HUDEP-2 (cell line): ENCODE measurements around the gene SUGP1.

ENCODE experiments used
- DNase-seq, 76 experiments: peaks; one replicate each; lab custom pipeline; 2025; ENCODE audit not compliant: unreplicated experiment in 76 of 76; lab: John Stamatoyannopoulos, UW

Gene SUGP1

GRCh38 chr19:19304186-19304965 lies 15.9 kb downstream of the SUGP1 start:
- DNase-seq, result peak in 14 of 76 experiments; percentile 8 to 26 (median 17)

DNA sequence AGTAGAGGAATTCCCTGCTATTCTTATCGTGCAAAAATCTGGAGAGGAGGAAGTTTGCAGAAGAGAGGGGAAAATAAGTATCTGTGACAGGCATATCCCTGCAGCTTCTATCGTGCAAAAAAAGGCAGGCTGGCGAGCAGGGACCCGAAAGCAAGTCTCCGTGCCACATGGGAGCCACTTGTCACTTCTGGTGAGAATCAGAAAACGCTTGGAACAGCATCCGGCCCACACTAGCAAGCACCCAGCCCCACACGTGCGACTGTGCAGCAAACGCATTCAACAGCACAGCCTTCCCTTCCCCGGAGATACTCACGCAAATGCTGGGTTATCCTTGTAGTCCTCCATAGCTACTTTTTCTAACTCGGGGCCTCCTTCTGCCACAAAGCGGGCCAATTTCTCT lies 16.9 kb downstream of the SUGP1 start:
- DNase-seq, result no peak

- no peak for DNase-seq
Observed at GRCh38 chr19:19300613-19301012, 19.7 kb downstream of the SUGP1 start.

GRCh38 chr19:19297759-19298158 lies 22.6 kb downstream of the SUGP1 start:
- DNase-seq, result no peak

DNA sequence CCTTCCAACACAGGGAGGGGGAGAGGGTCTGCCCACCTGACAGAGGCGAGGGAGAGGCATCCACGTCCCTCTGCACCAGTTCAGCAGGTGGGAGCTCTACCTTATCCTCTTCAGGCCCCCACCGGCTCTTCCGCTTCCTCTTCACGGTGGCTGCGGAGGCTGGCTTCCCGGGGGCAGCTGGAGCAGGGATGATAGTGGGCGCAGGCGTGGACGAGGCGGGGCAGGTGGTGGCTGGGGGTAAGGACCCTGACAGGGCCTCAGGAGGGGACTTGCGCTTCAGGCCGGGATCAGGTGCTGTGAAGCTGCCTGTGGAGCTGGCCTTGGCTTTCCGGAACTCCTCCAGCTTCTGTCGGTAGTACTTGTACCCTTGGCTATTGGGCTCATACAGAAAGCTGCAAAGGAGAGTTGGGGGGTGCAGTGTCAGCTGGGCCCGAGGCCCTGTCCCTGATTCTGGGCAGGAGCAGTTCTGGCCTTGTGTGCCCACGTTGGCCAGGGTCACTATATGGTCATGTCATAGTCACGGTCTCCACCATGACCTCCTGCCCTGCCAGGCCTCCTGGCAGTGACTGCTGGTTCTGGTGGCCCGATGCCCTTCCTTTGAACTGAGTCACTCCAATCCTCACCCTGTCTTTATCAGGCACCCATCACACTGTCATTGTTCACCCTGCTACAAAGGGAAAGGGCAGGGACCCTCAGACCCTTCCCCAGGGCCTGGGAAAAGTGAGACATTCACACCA lies 23.2 kb downstream of the SUGP1 start:
- no peak for DNase-seq

DNA sequence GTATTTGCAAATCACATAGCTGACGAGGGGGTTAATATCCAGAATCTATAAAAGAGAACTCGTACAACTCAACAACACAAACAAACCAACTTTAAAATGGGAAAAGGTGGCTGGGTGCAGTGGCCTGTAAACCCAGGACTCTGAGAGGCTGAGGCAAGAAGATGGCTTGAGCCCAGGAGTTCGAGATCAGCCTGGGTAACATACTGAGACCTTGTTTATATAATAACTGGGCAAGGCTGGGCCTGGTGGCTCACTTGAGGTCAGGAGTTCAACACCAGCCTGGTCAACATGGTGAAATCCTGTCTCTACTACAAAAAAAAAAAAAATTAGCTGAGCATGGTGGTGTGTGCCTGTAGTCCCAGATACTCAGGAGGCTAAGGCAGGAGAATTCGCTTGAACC lies 25.4 kb downstream of the SUGP1 start:
- no peak for DNase-seq

GRCh38 chr19:19292607-19293006 lies 27.7 kb downstream of the SUGP1 start:
- no peak for DNase-seq

DNA sequence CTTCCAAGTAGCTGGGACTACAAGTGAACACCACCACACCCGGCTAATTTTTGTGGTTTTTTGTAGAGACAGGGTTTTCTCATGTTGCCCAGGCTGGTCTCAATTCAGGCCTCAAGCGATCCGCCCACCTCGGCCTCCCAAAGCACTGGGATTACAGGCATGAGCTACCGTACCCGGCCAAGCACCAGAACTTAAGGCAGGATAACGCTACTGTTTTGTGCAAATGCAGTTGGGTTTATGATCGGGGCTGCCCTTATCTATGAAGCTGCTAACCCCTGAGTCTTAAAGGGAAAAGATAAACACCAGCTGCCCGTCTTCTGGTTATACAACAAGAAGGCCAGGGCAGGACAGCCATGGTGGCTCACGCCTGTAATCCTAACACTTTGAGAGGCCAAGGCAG lies 34.6 kb downstream of the SUGP1 start:
- DNase-seq, result peak in 4 of 76 experiments; percentile 7 to 22 (median 15)

DNA sequence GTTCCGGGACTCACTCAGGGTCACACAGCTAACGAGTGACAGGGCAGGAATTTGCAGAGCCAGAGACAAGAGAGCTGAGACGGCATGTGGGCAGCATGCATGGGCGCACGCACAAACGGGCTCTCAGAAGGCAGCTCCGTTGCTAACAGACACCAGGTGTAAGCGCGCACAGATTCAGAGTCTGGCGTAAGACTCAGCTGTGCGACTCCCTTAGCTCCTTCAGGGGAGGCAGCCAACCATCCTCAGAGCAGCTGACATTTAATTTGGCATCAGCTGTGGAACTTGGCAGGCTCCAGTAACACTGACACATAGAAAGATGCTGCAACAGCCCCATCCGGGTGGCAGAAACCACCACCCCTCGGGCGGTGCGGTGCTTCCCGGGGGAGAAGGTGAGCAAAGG lies 39.7 kb downstream of the SUGP1 start:
- DNase-seq, result no peak

DNA sequence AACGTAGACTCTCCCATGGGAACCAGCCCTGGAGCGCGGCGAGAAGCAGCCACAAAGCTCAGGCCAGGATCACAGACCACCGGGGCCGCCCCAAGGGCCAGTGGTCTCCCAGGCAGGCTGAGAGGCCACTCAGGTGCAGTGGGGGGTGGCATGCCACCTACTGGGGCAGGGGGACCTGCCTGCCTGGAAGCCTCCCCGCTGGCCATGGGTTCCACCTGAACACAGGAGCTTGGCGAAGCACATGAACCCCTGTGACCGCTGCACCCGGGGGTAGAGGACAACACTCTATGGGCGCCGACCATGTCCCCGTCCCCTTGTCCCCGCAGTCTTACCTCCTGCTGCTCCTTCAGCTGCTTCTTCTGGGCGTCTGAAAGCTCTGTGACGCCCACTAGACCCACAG lies 40.5 kb downstream of the SUGP1 start:
- no peak for DNase-seq

DNA sequence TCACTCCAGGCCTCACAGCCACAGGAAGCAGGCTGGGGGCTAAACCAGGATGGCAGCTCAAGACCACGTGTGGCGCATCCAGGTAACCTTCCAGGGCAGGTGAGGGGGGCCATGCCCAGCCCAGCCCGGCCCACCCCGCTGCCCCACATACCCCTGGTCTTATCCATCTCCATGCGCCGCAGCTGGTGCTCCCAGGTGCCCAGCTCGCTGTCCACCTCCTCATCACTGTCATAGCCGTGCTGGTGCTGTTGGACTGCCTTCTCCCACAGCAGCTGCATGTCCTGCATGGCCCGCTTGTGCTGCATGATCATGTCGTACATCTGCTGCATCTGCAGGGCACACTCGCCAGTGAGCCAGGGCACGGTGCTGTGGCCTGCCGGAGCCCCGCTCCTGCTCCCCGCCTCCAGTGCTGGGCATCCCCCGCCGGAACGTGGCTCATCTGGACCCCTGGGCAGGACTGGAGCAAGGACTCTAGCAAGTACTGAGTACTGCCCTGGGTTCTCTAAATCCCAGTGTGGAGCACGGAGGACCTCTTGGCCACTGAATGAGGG lies 41.2 kb downstream of the SUGP1 start:
- DNase-seq, result no peak

DNA sequence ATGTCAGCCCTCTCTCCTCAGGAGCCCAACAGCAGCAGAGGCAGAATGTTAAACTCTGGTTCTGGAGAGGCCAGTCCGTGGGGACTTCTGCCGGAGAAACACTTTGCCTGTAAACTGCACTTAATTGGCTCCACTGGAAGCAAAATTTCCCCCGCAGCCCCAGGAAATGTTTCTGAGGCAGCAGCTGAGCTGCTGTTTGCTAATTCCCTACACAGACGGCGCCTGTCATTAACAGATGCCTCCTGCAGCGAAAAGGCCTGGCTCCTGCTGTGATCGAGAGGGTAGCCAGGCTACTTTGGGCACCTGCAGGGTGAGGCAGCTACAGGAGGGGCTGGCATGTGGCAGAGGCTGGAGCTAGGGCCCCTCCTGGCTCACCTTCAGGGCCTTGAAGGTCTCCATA lies 42.0 kb downstream of the SUGP1 start:
- no peak for DNase-seq

- no peak for DNase-seq
Observed at GRCh38 chr19:19276851-19277250, 43.5 kb downstream of the SUGP1 start.

- no peak for DNase-seq
Observed at GRCh38 chr19:19276386-19276785, 43.9 kb downstream of the SUGP1 start.

DNA sequence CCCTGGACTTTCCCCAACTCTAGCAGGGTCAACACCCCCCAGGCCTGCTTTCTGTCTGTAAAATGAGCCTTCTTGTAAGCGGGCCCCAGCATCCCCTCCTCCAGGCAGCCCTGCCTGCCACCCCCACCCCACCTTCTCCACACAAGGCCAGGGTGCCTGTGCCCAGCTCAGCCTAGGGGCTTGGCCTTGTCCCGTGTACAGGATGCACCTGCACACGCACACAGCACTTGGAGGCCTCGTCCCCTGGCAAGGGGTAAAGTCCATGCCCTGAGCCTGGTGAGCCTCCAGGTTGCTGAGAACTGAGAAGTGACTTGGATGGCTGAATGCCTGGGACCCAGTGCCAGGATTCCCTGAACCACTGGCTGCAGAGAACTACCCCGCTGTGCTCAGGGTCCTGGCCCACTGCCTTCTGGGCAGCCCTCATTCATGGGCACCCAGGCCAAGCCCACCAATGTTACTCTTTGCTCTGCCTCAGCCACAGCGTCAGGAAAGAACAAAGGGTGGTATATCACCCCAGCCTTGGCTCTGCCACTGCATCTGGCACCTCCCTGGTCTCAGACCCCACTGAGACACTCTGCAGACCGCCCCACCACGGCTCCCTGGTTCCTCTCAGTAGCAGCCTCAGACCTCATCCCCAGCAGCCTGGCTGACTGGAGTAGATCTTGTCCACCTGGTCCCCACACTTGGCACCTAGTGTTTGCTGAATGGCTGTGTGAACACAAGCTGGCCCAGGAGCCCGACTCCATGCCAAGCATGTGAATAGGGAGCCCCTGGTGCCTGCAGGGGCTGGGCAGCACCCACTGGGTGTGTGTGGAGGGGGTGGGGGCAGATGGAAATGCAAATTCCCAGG lies 45.4 kb downstream of the SUGP1 start:
- no peak for DNase-seq

GRCh38 chr19:19274146-19274545 lies 46.2 kb downstream of the SUGP1 start:
- DNase-seq, result no peak

DNA sequence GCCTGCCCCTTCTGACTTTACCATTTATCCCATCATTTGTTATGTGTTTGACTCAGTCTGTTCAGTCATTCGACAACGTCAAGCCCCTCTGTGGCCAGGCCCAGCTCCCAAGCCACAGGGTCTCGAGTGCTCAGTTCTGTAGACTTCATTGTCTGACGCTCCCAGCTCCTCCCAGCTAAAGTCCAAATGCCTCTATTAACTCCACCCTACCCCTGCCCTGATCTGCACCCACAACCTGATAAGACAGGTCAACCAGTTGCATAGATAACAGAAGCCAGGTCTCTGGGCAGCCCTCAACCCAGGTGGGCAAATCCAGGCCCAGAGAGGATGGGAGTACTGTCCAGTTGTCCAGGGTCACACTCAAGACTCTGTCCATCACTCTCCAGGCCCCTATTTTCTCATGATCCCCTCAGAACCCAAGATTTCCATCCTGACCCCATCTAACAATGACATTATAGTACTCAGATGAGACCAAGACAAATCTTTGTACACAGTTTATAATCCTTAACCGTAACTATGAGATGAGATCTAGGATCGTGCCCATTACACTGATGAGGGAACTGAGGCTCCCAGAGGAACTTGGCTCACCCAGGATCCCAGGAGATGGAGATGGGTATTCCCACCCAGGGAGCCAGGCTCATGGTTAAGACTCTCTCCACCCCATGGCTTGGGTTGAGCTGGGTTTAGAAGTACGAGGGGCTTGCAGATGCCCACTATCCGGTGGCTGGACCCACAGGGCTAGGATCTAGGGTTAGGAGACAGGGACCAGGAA lies 48.3 kb downstream of the SUGP1 start:
- no peak for DNase-seq

- no peak for DNase-seq
Observed at GRCh38 chr19:19270749-19271571, 49.3 kb downstream of the SUGP1 start.

- DNase-seq, result peak in 1 of 76 experiments; percentile 13
Observed at GRCh38 chr19:19269952-19270694, 50.2 kb downstream of the SUGP1 start.
